ENCODE measurements around the gene RPL5. TPM values are rescaled to one million over a fixed set of nuclear protein-coding genes. Genes with fewer than 3 reads are reported as not detected.
"Not testable (repeated sequence)": the region's sequence is repeated elsewhere in the genome, so short reads cannot be mapped to it uniquely, and the experiment has no call there.

The RPL5 gene
- total RNA-seq: 1,000 to 10,000 TPM; 1,085 to 2,182 (median 1,790) TPM

- 1% methylated on average over 21 of the region's 57 CpGs for WGBS
- Histone ChIP-seq H3K27me3 (no peaks in the 10 kb centered on the region), H3K27ac (replicated peaks in 1 of 4) (peak within 1 kb of the TSS; percentile 95 to 96 (median 95)), H3K4me3 (peak within 1 kb of the TSS; percentile 84 to 95 (median 92)), H3K9me3 (no peaks in the 10 kb centered on the region), H3K36me3 (peaks cover 0 to 36% (median 26%) of the 10 kb centered on the region in 4 donors), H3K4me1 (peaks cover 29 to 47% (median 44%) of the 10 kb centered on the region in 4 donors)
- intact Hi-C loops (cut with DNase I): loop anchor here (10.0 kb wide), 1 partner anchor 47 kb away; the partner anchor contains the start of gene EVI5
- TF ChIP-seq EP300 (IDR thresholded peaks at IDR 0.05): no peak
- TF ChIP-seq, protein P1, sequence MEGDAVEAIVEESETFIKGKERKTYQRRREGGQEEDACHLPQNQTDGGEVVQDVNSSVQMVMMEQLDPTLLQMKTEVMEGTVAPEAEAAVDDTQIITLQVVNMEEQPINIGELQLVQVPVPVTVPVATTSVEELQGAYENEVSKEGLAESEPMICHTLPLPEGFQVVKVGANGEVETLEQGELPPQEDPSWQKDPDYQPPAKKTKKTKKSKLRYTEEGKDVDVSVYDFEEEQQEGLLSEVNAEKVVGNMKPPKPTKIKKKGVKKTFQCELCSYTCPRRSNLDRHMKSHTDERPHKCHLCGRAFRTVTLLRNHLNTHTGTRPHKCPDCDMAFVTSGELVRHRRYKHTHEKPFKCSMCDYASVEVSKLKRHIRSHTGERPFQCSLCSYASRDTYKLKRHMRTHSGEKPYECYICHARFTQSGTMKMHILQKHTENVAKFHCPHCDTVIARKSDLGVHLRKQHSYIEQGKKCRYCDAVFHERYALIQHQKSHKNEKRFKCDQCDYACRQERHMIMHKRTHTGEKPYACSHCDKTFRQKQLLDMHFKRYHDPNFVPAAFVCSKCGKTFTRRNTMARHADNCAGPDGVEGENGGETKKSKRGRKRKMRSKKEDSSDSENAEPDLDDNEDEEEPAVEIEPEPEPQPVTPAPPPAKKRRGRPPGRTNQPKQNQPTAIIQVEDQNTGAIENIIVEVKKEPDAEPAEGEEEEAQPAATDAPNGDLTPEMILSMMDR (IDR thresholded peaks at IDR 0.05): peak; percentile 78 to 96 (median 94)
- peak; percentile 91 for TF ChIP-seq POLR2A (IDR thresholded peaks at IDR 0.05; ENCODE audit: low read depth)
- TF ChIP-seq POLR2AphosphoS5 (IDR thresholded peaks at IDR 0.05): peak; percentile 99 to 100
- peak; percentile 99 for DNase-seq (ENCODE audit: extremely low spot score)
These were observed at the start of gene RPL5 for GRCh38 chr1:92831762-92832536. Gene RPL5, plus strand, starts transcription at chr1:92832040. Its CDS starts 75 bp downstream, at chr1:92832115.

DNA sequence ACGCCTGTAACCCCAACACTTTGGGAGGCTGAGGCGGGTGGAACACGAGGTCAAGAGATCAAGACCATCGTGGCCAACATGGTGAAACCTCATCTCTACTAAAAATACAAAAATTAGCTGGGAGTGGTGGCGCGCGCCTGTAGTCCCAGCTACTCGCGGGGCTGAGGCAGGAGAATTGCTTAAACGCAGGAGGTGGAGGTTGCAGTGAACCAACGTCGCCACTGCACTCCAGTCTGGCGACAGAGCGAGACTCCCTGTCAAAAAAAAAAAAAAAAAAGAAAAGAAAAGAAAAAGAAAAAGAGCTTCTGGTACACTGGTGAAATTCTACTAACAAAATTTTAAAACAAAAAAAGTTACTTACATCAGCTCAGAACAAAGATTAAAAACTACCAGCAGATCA lies 48.3 kb upstream of the RPL5 start:
- 58% methylated on average over 14 of the region's 14 CpGs for WGBS
- H3K27ac ChIP-seq (replicated peaks in 1 of 4): peak overlapping the region; percentile 96 to 99 (median 99)
- peaks cover 19 to 50% (median 39%) of the 10 kb centered on the region in 4 donors for H3K4me1 ChIP-seq
- intact Hi-C loops (cut with DNase I): loop anchor here (10.0 kb wide), 1 partner anchor 51 kb away; the partner anchor contains the start of gene RPL5
- H3K4me3 ChIP-seq: peak overlapping the region; percentile 74 to 99 (median 90)
- TF ChIP-seq, protein P1 (IDR thresholded peaks at IDR 0.05): peak in 1 of 3 experiments; percentile 35
- not testable (repeated sequence) for H3K9me3 ChIP-seq; H3K27me3 ChIP-seq; DNase-seq (ENCODE audit: extremely low spot score); H3K36me3 ChIP-seq

DNA sequence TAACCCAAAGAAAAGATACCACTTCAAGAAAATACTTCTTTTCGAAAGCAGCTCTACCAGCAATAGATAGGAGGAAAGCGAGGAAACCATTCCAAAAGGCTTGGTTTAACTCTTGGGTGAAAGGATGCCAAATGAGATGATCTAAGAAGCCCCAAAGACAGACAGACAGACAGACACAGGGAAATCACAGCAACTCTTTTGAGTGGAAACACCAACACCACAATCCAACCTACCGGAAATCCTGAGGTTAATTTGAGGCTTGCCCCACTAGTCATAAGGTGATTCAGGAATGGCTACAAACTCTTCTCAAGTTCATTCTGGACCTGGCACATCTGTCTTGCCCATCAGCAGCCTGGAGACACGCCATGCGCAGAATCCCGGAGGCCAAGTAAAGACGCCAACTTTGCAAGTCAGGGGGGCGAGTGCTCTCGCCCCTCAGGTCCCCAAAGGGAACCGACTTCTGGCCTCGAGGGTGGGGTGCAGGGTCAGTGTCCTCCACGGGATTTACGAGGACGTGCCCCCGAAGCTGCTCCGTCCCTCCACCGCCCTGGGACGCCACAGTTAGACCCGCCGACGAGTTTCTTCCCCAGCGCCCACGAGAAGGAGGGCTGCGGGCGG lies 47.7 kb upstream of the RPL5 start:
- Histone ChIP-seq H3K4me3 (peak overlapping the region; percentile 74 to 99 (median 90)), H3K9me3 (no peaks in the 10 kb centered on the region), H3K36me3 (no peaks in the 10 kb centered on the region), H3K4me1 (peaks cover 19 to 45% (median 34%) of the 10 kb centered on the region in 4 donors), H3K27ac (replicated peaks in 1 of 4) (peak overlapping the region; percentile 96 to 99 (median 99)), H3K27me3 (no peaks in the 10 kb centered on the region)
- intact Hi-C loops (cut with DNase I): loop anchor here (10.0 kb wide), 1 partner anchor 51 kb away; the partner anchor contains the start of gene RPL5
- no peak for TF ChIP-seq POLR2A (IDR thresholded peaks at IDR 0.05; ENCODE audit: low read depth)
- TF ChIP-seq, protein P1 (IDR thresholded peaks at IDR 0.05): no peak
- TF ChIP-seq POLR2AphosphoS5 (IDR thresholded peaks at IDR 0.05): no peak
- TF ChIP-seq EP300 (IDR thresholded peaks at IDR 0.05): no peak
- DNase-seq (ENCODE audit: extremely low spot score): no peak
- WGBS: 3% methylated on average over 3 of the region's 25 CpGs

DNA sequence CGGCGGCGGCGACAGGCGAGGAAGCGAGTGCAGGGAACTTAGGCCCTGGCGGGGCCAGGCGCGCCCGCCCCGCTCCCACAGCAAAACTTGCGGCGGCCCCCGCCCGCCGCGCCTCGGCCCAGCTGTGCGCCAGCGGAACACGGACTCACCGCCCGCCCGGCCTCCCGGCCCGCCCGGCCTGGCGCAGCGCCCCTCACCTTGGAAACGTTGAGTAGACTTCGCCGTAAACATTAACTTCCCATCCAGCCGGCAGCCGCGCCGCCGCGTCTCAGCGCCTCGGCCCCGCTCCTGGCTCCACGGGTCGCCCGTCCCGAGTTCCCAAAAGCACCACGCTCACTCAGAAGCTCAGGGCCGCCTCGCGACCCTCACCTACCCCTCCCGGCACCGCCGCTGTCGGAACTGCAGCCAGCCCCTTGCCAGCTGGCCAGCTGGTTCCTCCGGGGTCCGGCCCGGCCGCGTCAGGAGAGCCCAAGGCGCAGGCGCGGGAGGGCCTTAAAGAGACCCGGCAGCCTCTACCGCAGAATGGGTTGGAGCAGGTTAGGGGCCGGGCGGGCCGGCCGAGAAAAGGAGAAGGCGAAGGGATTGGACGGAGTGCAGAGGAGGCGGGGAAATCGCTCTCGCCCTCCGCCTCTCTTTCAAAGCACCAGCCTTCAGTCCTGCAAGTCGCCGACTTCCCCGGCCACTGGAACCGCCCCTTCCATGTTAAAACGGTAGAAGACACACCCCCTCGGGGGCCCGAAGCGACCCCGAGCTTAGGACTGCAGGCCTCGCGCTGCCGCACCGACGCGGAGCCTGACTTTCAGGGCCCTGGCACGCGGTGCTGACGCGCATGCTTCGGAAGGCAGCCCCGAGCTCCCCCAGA lies 47.0 kb upstream of the RPL5 start, which contains the start of gene EVI5:
Gene EVI5, minus strand, starts transcription at position 470 of the 862 bp plus-strand sequence. CDS start 48,562 bp downstream, outside the sequence.
- TF ChIP-seq, protein P1 (IDR thresholded peaks at IDR 0.05): peak in 2 of 3 experiments; percentile 15 to 16
- TF ChIP-seq POLR2AphosphoS5 (IDR thresholded peaks at IDR 0.05) (peak; percentile 77 to 89), EP300 (IDR thresholded peaks at IDR 0.05) (no peak), POLR2A (IDR thresholded peaks at IDR 0.05; ENCODE audit: low read depth) (peak; percentile 46)
- intact Hi-C loops (cut with DNase I): loop anchor here (10.0 kb wide), 1 partner anchor 50 kb away; the partner anchor contains the start of gene RPL5
- H3K27me3 ChIP-seq: no peaks in the 10 kb centered on the region
- H3K4me3 ChIP-seq: peak within 1 kb of the TSS; percentile 74 to 99 (median 90)
- WGBS: 0% methylated on average over 11 of the region's 94 CpGs
- H3K4me1 ChIP-seq: peaks cover 19 to 38% (median 31%) of the 10 kb centered on the region in 4 donors
- no peaks in the 10 kb centered on the region for H3K36me3 ChIP-seq
- peak; percentile 97 for DNase-seq (ENCODE audit: extremely low spot score)
- H3K27ac ChIP-seq (replicated peaks in 1 of 4): peak within 1 kb of the TSS; percentile 96 to 99 (median 99)
- no peaks in the 10 kb centered on the region for H3K9me3 ChIP-seq
